ENCODE results near the gene RAD51B.

The RAD51B gene

GRCh38 chr14:68144051-68144681, 324.6 kb downstream of the RAD51B start:
- no peak for DNase-seq
- intact Hi-C loops (cut with DNase I): no loop called here

GRCh38 chr14:68145036-68145435, 325.5 kb downstream of the RAD51B start:
- DNase-seq: no peak
- intact Hi-C loops (cut with DNase I): no loop called here

- intact Hi-C loops (cut with DNase I): no loop called here
These were observed 326.0 kb downstream of the RAD51B start for GRCh38 chr14:68145539-68145938.

GRCh38 chr14:68146818-68147217, 327.2 kb downstream of the RAD51B start:
- intact Hi-C loops (cut with DNase I): no loop called here
- DNase-seq: no peak

More at GRCh38 chr14:68145539-68145938, 326.0 kb downstream of the RAD51B start:
- no peak for DNase-seq

- DNase-seq: no peak
- intact Hi-C loops (cut with DNase I): no loop called here
These were observed 327.7 kb downstream of the RAD51B start for GRCh38 chr14:68147303-68147702.

GRCh38 chr14:68148276-68148675, 328.7 kb downstream of the RAD51B start:
- intact Hi-C loops (cut with DNase I): no loop called here
- DNase-seq: no peak

GRCh38 chr14:68148763-68149162, 329.2 kb downstream of the RAD51B start:
- no peak for DNase-seq
- intact Hi-C loops (cut with DNase I): no loop called here

GRCh38 chr14:68153275-68153674, 333.7 kb downstream of the RAD51B start:
- DNase-seq: no peak
- intact Hi-C loops (cut with DNase I): no loop called here

GRCh38 chr14:68154275-68154674, 334.7 kb downstream of the RAD51B start:
- intact Hi-C loops (cut with DNase I): no loop called here
- no peak for DNase-seq

GRCh38 chr14:68157971-68158371, 338.4 kb downstream of the RAD51B start:
- intact Hi-C loops (cut with DNase I): no loop called here
- no peak for DNase-seq

GRCh38 chr14:68158640-68159039, 339.1 kb downstream of the RAD51B start:
- intact Hi-C loops (cut with DNase I): no loop called here
- DNase-seq: no peak

- no peak for DNase-seq
- intact Hi-C loops (cut with DNase I): no loop called here
These were observed 340.4 kb downstream of the RAD51B start for GRCh38 chr14:68159701-68160633.

GRCh38 chr14:68160779-68161546, 341.4 kb downstream of the RAD51B start:
- no peak for DNase-seq
- intact Hi-C loops (cut with DNase I): no loop called here

GRCh38 chr14:68162887-68163286, 343.3 kb downstream of the RAD51B start:
- DNase-seq: no peak
- intact Hi-C loops (cut with DNase I): no loop called here

- intact Hi-C loops (cut with DNase I): no loop called here
- DNase-seq: no peak
These were observed 345.1 kb downstream of the RAD51B start for GRCh38 chr14:68164711-68165113.

GRCh38 chr14:68165274-68165843, 345.8 kb downstream of the RAD51B start:
- intact Hi-C loops (cut with DNase I): no loop called here
- DNase-seq: no peak

GRCh38 chr14:68166731-68167382, 347.3 kb downstream of the RAD51B start:
- no peak for DNase-seq
- intact Hi-C loops (cut with DNase I): no loop called here

- DNase-seq: no peak
- intact Hi-C loops (cut with DNase I): no loop called here
These were observed 348.0 kb downstream of the RAD51B start for GRCh38 chr14:68167383-68168087.
